Natural killer cell (primary cell): ENCODE data around the gene AVPI1. TPM values are rescaled to one million over a fixed set of nuclear protein-coding genes. Genes with fewer than 3 reads are reported as not detected.
"Not testable (repeated sequence)": the region's sequence is repeated elsewhere in the genome, so short reads cannot be mapped to it uniquely, and the experiment has no call there.

Experiments used
- ATAC-seq, 3 donors: fragments of 150-1000 bp in 2 of 3; fragments of 200-7000 bp in 1 of 3; cut with Tn5 transposase; 1 replicate in 1 of 3; 2 replicates in 2 of 3; pipeline ENCODE4 v1.10.0; 2021; ENCODE audit warnings: mild to moderate bottlenecking in 2 of 3, moderate library complexity in 2 of 3
- DNase-seq, 2 donors: peaks; one replicate each; pipeline versions ENCODE4 v3.0.0 to v3.0.0-alpha.2; 2013 to 2021; ENCODE audit warnings: mixed read lengths in 1 of 2
- H3K27ac ChIP-seq: one replicate; pipeline ENCODE4 v1.5.1; 2013; ENCODE audit warnings: mild to moderate bottlenecking, low read length
- H3K27me3 ChIP-seq: one replicate; pipeline ENCODE4 v1.6.1; 2013; ENCODE audit warnings: low read length; ENCODE audit not compliant: control insufficient read depth, insufficient read depth
- H3K36me3 ChIP-seq: one replicate; pipeline ENCODE4 v1.6.1; 2013; ENCODE audit warnings: low read length; ENCODE audit not compliant: control insufficient read depth, insufficient read depth
- H3K4me1 ChIP-seq: one replicate; pipeline ENCODE4 v1.6.1; 2013; ENCODE audit warnings: low read length; ENCODE audit not compliant: control insufficient read depth, insufficient read depth
- H3K4me3 ChIP-seq: one replicate; pipeline ENCODE4 v1.5.1; 2013; ENCODE audit warnings: low read length
- H3K9me3 ChIP-seq: one replicate; pipeline ENCODE4 v1.6.1; 2013; ENCODE audit warnings: low read length; ENCODE audit not compliant: control insufficient read depth, insufficient read depth
- H3K27ac Mint-ChIP-seq, 2 donors: one replicate each; pipeline ENCODE4 v1.8.0; 2022; ENCODE audit warnings: mild to moderate bottlenecking in 2 of 2, mixed read lengths in 2 of 2, moderate library complexity in 1 of 2
- H3K27me3 Mint-ChIP-seq, 2 donors: one replicate each; pipeline ENCODE4 v1.8.0; 2022; ENCODE audit warnings: low read depth in 2 of 2, mixed read lengths in 2 of 2
- H3K36me3 Mint-ChIP-seq: one replicate; pipeline ENCODE4 v1.8.0; 2022; ENCODE audit warnings: mixed read lengths
- H3K4me1 Mint-ChIP-seq, 2 donors: one replicate each; pipeline ENCODE4 v1.8.0; 2022; ENCODE audit warnings: mixed read lengths in 2 of 2
- H3K4me3 Mint-ChIP-seq: one replicate; pipeline ENCODE4 v1.8.0; 2022; ENCODE audit warnings: mild to moderate bottlenecking, moderate library complexity, mixed read lengths
- H3K9me3 Mint-ChIP-seq, 2 donors: one replicate each; pipeline ENCODE4 v1.8.0; 2022; ENCODE audit warnings: mixed read lengths in 2 of 2
- CTCF ChIP-seq: fragments of 200-600 bp; IDR thresholded peaks from one replicate; pipeline ENCODE4 v1.8.0; 2022; ENCODE audit warnings: antibody characterized with exemption
- WGBS: methylation state at CpG from one replicate; pipeline ENCODE4 v1.1.7; 2013; ENCODE audit warnings: missing lambda C conversion rate; ENCODE audit not compliant: insufficient coverage; 5-methylcytosine and 5-hydroxymethylcytosine counted together
- intact Hi-C: fragments of 100-400 bp; cut with micrococcal nuclease; formaldehyde crosslinking; loops from one replicate; pipeline ENCODE4 v1.14.2; 2022
- total RNA-seq, 4 donors: library from RNA; stranded (reverse); fragments of 120-200 nt in 1 of 4; gene quantifications; one replicate each; pipeline versions ENCODE4 v1.2.3 to v1.2.4, GENCODE V29; 2013 to 2022

AVPI1 gene
- total RNA-seq, 3 donors from 2014 or later (not counting 1 experiment from before 2014, with no cell fraction given): 6.1 to 8.4 (median 6.8) TPM

- H3K4me3 ChIP-seq: no peak overlapping the region
- no peak for DNase-seq
- no peaks in the 10 kb centered on the region for H3K27me3 ChIP-seq
- no peaks in the 10 kb centered on the region for H3K27me3 Mint-ChIP-seq
- ATAC-seq: no peak
- peaks cover 21% of the 10 kb centered on the region for H3K4me1 ChIP-seq
- intact Hi-C loops: no loop called here
- H3K36me3 ChIP-seq: no peaks in the 10 kb centered on the region
- TF ChIP-seq CTCF: no peak
- H3K4me3 Mint-ChIP-seq: peak overlapping the region; percentile 85
- WGBS: 96% methylated on average over 2 of the region's 2 CpGs
- no peak overlapping the region for H3K27ac ChIP-seq
- no peaks in the 10 kb centered on the region for H3K9me3 ChIP-seq
- H3K9me3 Mint-ChIP-seq: no peaks in the 10 kb centered on the region
- H3K4me1 Mint-ChIP-seq: peaks cover 9 to 18% of the 10 kb centered on the region in 2 donors
- no peak overlapping the region for H3K27ac Mint-ChIP-seq
- no peaks in the 10 kb centered on the region for H3K36me3 Mint-ChIP-seq
Observed at GRCh38 chr10:97685395-97685958, 1.6 kb downstream of the AVPI1 start.

- DNase-seq (no peak), ATAC-seq (no peak)
- Histone ChIP-seq H3K9me3 (no peaks in the 10 kb centered on the region), H3K27me3 (no peaks in the 10 kb centered on the region), H3K36me3 (no peaks in the 10 kb centered on the region), H3K4me1 (peaks cover 21% of the 10 kb centered on the region), H3K4me3 (no peak overlapping the region), H3K27ac (no peak overlapping the region)
- WGBS: 61% methylated on average over 3 of the region's 5 CpGs
- no peak for TF ChIP-seq CTCF
- intact Hi-C loops: no loop called here
- H3K27me3 Mint-ChIP-seq: no peaks in the 10 kb centered on the region
- H3K36me3 Mint-ChIP-seq: no peaks in the 10 kb centered on the region
- no peak overlapping the region for H3K27ac Mint-ChIP-seq
- peak overlapping the region; percentile 43 for H3K4me3 Mint-ChIP-seq
- H3K9me3 Mint-ChIP-seq: no peaks in the 10 kb centered on the region
- H3K4me1 Mint-ChIP-seq: peaks cover 9 to 18% of the 10 kb centered on the region in 2 donors
Observed at GRCh38 chr10:97684866-97685394, 2.1 kb downstream of the AVPI1 start.

DNA sequence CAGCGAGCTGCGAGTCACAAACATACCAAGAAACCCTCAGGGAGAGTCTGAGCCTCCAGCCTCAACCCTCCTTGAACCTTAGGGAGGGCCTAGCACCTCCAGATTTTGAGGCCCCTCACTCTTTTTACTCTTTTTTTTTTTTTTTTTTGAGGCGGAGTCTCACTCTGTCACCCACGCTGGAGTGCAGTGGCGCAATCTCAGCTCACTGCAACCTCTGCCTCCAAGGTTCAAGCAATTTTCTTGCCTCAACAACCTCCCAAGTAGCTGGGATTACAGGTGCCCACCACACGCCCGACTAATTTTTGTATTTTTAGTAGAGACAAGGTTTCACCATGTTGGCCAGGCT, 2.7 kb downstream of the AVPI1 start:
- H3K27me3 Mint-ChIP-seq, H3K4me3 ChIP-seq, H3K9me3 ChIP-seq, intact Hi-C loops, H3K9me3 Mint-ChIP-seq, H3K27ac Mint-ChIP-seq, H3K36me3 ChIP-seq, DNase-seq, H3K4me3 Mint-ChIP-seq, H3K36me3 Mint-ChIP-seq, H3K27me3 ChIP-seq, H3K27ac ChIP-seq, ATAC-seq: not testable (repeated sequence)
- H3K4me1 ChIP-seq: peaks cover 21% of the 10 kb centered on the region
- 94% methylated on average over 4 of the region's 7 CpGs for WGBS
- peaks cover 9 to 18% of the 10 kb centered on the region in 2 donors for H3K4me1 Mint-ChIP-seq

DNA sequence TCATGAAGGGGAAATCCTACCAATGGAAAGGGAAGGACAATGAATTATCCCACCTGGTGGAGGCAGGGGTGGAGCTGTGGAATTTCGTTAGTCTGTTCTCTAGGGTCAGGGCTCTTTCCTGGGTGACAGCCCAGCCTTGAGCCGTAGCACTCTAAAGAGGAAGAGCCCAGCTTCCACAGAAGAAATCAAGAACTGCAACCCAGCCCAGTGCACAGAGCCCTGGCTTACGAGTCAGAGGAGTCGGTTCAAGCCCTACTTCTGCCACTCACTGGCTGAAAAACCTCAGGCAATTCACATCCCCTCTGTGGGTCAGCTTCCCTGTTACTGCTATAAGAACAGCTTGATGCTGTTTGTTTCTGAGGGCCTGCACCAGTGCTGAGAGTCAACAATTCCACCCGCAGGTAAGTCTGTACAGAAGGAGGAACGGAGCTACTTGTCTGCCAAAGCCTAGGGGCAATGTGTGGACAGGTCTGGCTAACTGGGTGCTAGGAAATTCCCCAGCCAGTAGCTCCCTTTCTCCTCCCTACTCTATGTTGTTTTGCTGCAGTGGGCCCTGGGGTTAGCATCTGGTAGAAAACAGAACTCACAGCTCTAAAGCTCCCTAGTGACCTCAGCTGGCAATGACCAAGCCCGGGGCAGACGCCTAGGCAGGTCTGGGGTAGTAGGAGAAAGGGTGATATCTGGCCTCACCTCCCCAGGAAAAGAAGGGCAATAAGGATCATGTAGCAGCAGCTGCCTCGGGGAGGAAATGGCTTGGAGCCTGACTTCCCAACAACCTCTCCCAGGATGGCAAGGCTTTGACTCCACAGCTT, 3.3 kb downstream of the AVPI1 start:
- no peaks in the 10 kb centered on the region for H3K9me3 ChIP-seq
- H3K27ac ChIP-seq: no peak overlapping the region
- no peak for TF ChIP-seq CTCF
- Mint-ChIP-seq H3K27me3 (no peaks in the 10 kb centered on the region), H3K4me1 (peaks cover 9 to 18% of the 10 kb centered on the region in 2 donors), H3K9me3 (no peaks in the 10 kb centered on the region), H3K4me3 (no peak overlapping the region), H3K27ac (no peak overlapping the region), H3K36me3 (no peaks in the 10 kb centered on the region)
- DNase-seq: no peak
- H3K4me3 ChIP-seq: no peak overlapping the region
- intact Hi-C loops: no loop called here
- H3K27me3 ChIP-seq: no peaks in the 10 kb centered on the region
- H3K36me3 ChIP-seq: no peaks in the 10 kb centered on the region
- no peak for ATAC-seq
- peaks cover 21% of the 10 kb centered on the region for H3K4me1 ChIP-seq
- WGBS: 83% methylated on average over 9 of the region's 9 CpGs
